ENCODE results near the gene FARS2.

- no peak for TF ChIP-seq POLR2A (IDR thresholded peaks at IDR 0.05; ENCODE audit: low read depth, low read length)
- no peak for TF ChIP-seq POLR2AphosphoS5 (IDR thresholded peaks at IDR 0.05; ENCODE audit: insufficient read depth, low read depth, low read length)
- TF ChIP-seq CTCF (IDR thresholded peaks at IDR 0.05; ENCODE audit: extremely low read depth in 1 of 2, insufficient read depth in 1 of 2, low read depth in 1 of 2, low read length in 2 of 2): no peak
- no peak for TF ChIP-seq MYC (IDR thresholded peaks at IDR 0.05; ENCODE audit: low read depth, low read length)
- TF ChIP-seq EZH2 (IDR thresholded peaks at IDR 0.05; ENCODE audit: borderline replicate concordance, low read depth, low read length, severe bottlenecking): no peak
Observed at GRCh38 chr6:5243069-5243468, 18.2 kb upstream of the FARS2 start.
